22Rv1 (cell line): ENCODE results near the gene SNX22.
A peak's percentile ranks its signal among the peaks of the same experiment; 100 is the strongest.

Experiments
- H3K27ac ChIP-seq: fragments of 450-650 bp; 2 replicates; pipeline ENCODE4 v1.5.1; 2017
- CTCF ChIP-seq: fragments of 450-650 bp; IDR thresholded peaks from 2 replicates; pipeline ENCODE4 v1.5.1; 2017; ENCODE audit warnings: mild to moderate bottlenecking
- ZFX ChIP-seq: fragments of 450-650 bp; IDR thresholded peaks from 2 replicates; pipeline ENCODE4 v1.6.1; 2017; ENCODE audit warnings: antibody characterized with exemption, borderline replicate concordance

Gene SNX22

GRCh38 chr15:64152507-64153387, 1.2 kb downstream of the SNX22 start:
- H3K27ac ChIP-seq: peak overlapping the region; percentile 80
- TF ChIP-seq ZFX (no peak), CTCF (no peak)

DNA sequence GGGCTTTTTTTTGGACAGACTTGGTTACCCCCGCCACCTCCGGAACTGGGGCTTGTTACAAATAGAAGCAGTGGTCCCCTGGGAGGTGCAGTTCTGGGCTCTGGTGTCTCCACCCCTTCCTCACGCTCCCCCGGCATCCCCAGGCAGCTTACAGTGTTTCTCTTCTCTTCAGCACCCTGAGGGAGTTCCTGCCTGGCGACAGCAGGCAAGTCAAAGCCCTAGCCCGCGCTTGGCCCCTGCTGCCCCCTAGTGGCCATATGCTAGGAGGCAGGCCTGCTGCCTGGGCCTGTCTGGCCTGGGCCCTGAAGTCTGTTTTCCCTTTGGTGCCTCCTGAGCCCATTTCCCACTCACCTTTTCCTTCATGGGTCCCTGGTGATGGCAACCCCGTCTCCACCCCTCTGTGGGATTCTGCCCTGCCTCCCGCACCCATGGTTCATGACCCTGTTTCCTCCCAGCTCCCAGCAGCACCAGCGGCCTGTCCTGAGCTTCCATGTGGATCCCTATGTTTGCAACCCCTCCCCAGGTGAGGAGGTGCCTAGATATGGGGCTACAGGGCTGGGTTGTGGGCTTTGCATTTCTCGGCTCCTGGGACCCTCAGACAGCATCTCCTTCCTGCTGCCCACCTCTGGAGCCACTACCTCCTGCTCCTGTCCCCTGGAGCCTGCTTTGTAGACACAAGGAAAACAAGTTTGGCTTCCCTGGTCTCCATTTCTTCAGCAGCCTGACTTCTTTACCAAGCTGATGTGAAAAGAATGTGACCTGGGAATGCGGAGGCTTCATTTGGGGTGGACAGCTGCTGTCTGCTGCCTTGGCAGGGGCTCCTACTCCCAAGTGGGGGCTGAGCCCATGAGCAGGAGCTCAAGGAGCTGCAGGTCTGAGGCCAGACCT, 2.2 kb downstream of the SNX22 start:
- TF ChIP-seq ZFX (no peak), CTCF (peak; percentile 99)
- H3K27ac ChIP-seq: peak overlapping the region; percentile 80

GRCh38 chr15:64155802-64156651, 4.5 kb downstream of the SNX22 start:
- peak overlapping the region; percentile 80 for H3K27ac ChIP-seq
- no peak for TF ChIP-seq CTCF
- TF ChIP-seq ZFX: no peak

DNA sequence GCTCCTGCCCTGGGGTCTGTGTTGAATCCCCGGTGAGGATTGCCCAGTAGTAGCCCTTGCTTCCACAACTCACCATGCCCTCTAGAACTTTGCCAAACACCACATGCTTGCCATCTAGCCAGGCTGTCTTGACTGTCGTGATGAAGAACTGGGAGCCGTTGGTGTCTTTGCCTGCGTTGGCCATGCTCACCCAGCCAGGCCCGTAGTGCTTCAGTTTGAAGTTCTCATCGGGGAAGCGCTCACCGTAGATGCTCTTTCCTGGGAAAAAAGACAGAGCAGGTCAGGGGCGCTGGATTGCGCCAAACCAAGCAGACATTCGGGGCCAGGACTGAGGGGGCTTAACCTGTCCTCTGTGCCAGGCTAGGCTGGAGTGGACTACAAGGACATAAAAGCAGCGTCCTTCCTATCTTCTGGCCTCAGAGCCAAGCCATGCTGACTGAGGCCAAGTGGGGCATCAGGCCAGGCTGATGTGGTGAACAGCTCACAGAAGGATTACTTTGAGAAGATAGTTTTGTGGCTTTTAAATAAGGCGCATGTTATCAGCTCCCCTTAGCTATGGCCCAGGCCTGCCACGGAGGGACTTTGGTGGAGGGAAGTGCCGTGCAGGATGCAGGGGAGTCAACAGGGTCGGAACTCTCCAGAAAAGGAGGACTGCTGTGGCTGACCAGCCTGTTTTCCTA, 5.3 kb downstream of the SNX22 start:
- peak overlapping the region; percentile 22; the same call in 1 of the 2 replicates for H3K27ac ChIP-seq
- TF ChIP-seq ZFX (no peak), CTCF (no peak)

GRCh38 chr15:64157599-64158125, 6.1 kb downstream of the SNX22 start:
- TF ChIP-seq ZFX: no peak
- TF ChIP-seq CTCF: no peak
- H3K27ac ChIP-seq: peak overlapping the region; percentile 22

GRCh38 chr15:64158363-64159134, 7.0 kb downstream of the SNX22 start:
- TF ChIP-seq ZFX (no peak), CTCF (no peak)
- H3K27ac ChIP-seq: peak overlapping the region; percentile 22; the same call in 1 of the 2 replicates
